DND-41 (cell line): ENCODE data around the gene ROS1.
"Not testable (repeated sequence)": the region's sequence is repeated elsewhere in the genome, so short reads cannot be mapped to it uniquely, and the experiment has no call there.

ENCODE experiments used
- ATAC-seq: fragments of 200-7000 bp; cut with Tn5 transposase; 3 replicates; pipeline ENCODE4 v1.9.1; 2021; ENCODE audit warnings: low read depth; ENCODE audit not compliant: insufficient read depth
- DNase-seq: peaks from one replicate; pipeline ENCODE4 v3.0.0-alpha.2; 2020
- H2AFZ ChIP-seq: 2 replicates; pipeline ENCODE4 v1.6.0; 2012; ENCODE audit warnings: low read depth, low read length
- H3K27ac ChIP-seq: 2 replicates; pipeline ENCODE4 v1.5.1; 2012; ENCODE audit warnings: low read length, inconsistent platforms
- H3K27me3 ChIP-seq: fragments of 200-600 bp; sonication (generic); 2 replicates; pipeline ENCODE4 v1.6.0; 2012; ENCODE audit warnings: low read length, mild to moderate bottlenecking, inconsistent platforms; ENCODE audit not compliant: insufficient read depth, poor library complexity
- H3K36me3 ChIP-seq: 2 replicates; pipeline ENCODE4 v1.5.1; 2012; ENCODE audit warnings: low read length, inconsistent platforms; ENCODE audit not compliant: insufficient read depth
- H3K4me1 ChIP-seq: 2 replicates; pipeline ENCODE4 v1.5.1; 2012; ENCODE audit warnings: mild to moderate bottlenecking, low read length; ENCODE audit not compliant: insufficient read depth
- H3K4me2 ChIP-seq: 2 replicates; pipeline ENCODE4 v1.6.0; 2012; ENCODE audit warnings: mild to moderate bottlenecking, moderate library complexity, low read length, inconsistent platforms; ENCODE audit not compliant: insufficient read depth
- H3K4me3 ChIP-seq, 2 experiments: fragments of 200-600 bp in 1 of 2; shearing (Covaris generic) in 1 of 2; 2 replicates each; pipeline ENCODE4 v1.5.1; 2012 to 2016; ENCODE audit warnings: inconsistent platforms in 2 of 2, low read length in 2 of 2, mild to moderate bottlenecking in 2 of 2, low read depth in 1 of 2, moderate library complexity in 1 of 2
- H3K79me2 ChIP-seq: 2 replicates; pipeline ENCODE4 v1.6.0; 2012; ENCODE audit warnings: low read length, inconsistent platforms; ENCODE audit not compliant: insufficient read depth
- H3K9ac ChIP-seq: 2 replicates; pipeline ENCODE4 v1.6.0; 2012; ENCODE audit warnings: low read depth, mild to moderate bottlenecking, inconsistent platforms, low read length, moderate library complexity
- H3K9me3 ChIP-seq: 2 replicates; pipeline ENCODE4 v1.5.1; 2012; ENCODE audit warnings: low read length, moderate library complexity, mild to moderate bottlenecking, inconsistent platforms; ENCODE audit not compliant: insufficient read depth, severe bottlenecking
- H4K20me1 ChIP-seq: 2 replicates; pipeline ENCODE4 v1.6.0; 2012; ENCODE audit warnings: low read length; ENCODE audit not compliant: insufficient read depth
- EZH2 ChIP-seq: IDR thresholded peaks from 3 replicates; pipeline ENCODE4 v1.6.1; 2012; ENCODE audit warnings: borderline replicate concordance, low read depth, mild to moderate bottlenecking, moderate library complexity, low read length, inconsistent platforms; ENCODE audit not compliant: severe bottlenecking
- TF ChIP-seq, protein P1 (sequence below): IDR thresholded peaks from 2 replicates; pipeline ENCODE4 v1.5.1; 2012; ENCODE audit warnings: borderline replicate concordance, low read length, moderate library complexity, mild to moderate bottlenecking; ENCODE audit not compliant: poor library complexity, severe bottlenecking; ENCODE audit errors: extremely low read depth

The ROS1 gene

GRCh38 chr6:117263353-117263927 lies 162.3 kb downstream of the ROS1 start:
- Histone ChIP-seq H3K4me3 (no peak overlapping the region), H3K36me3 (no peaks in the 10 kb centered on the region), H3K4me2 (no peak overlapping the region), H3K27me3 (peaks cover 6% of the 10 kb centered on the region), H2AFZ (no peak overlapping the region), H3K27ac (no peak overlapping the region), H3K9ac (no peak overlapping the region), H3K9me3 (no peaks in the 10 kb centered on the region), H3K79me2 (no peaks in the 10 kb centered on the region), H3K4me1 (no peaks in the 10 kb centered on the region), H4K20me1 (no peaks in the 10 kb centered on the region)
- DNase-seq (no peak), ATAC-seq (no peak)
- TF ChIP-seq EZH2: no peak
- TF ChIP-seq, protein P1, sequence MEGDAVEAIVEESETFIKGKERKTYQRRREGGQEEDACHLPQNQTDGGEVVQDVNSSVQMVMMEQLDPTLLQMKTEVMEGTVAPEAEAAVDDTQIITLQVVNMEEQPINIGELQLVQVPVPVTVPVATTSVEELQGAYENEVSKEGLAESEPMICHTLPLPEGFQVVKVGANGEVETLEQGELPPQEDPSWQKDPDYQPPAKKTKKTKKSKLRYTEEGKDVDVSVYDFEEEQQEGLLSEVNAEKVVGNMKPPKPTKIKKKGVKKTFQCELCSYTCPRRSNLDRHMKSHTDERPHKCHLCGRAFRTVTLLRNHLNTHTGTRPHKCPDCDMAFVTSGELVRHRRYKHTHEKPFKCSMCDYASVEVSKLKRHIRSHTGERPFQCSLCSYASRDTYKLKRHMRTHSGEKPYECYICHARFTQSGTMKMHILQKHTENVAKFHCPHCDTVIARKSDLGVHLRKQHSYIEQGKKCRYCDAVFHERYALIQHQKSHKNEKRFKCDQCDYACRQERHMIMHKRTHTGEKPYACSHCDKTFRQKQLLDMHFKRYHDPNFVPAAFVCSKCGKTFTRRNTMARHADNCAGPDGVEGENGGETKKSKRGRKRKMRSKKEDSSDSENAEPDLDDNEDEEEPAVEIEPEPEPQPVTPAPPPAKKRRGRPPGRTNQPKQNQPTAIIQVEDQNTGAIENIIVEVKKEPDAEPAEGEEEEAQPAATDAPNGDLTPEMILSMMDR: no peak

DNA sequence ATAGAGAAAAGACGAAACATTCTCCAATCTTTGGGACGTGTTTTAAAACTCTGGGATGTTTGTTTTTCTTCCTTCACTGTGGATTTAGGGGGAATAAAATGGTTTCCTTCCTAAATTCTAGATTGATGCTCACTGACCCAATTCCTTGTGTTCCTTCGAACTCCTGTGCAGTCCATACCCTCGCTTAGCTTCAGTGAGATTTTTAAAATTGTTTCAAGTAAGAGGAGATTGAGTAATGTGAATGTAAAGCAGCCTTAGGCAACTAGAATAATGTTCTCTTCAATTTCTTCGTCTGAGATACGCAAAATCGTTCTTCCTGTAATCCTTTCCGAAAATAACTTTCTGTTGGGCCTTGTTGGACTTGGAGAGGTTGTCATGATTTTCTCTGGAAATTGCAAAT lies 162.9 kb downstream of the ROS1 start:
- H3K27ac ChIP-seq: no peak overlapping the region
- peaks cover 6% of the 10 kb centered on the region for H3K27me3 ChIP-seq
- no peak overlapping the region for H3K4me3 ChIP-seq
- TF ChIP-seq EZH2: no peak
- TF ChIP-seq, protein P1: no peak
- ATAC-seq: no peak
- no peaks in the 10 kb centered on the region for H3K9me3 ChIP-seq
- H4K20me1 ChIP-seq: no peaks in the 10 kb centered on the region
- H3K4me2 ChIP-seq: no peak overlapping the region
- H3K79me2 ChIP-seq: no peaks in the 10 kb centered on the region
- H2AFZ ChIP-seq: no peak overlapping the region
- no peak overlapping the region for H3K9ac ChIP-seq
- DNase-seq: no peak
- no peaks in the 10 kb centered on the region for H3K4me1 ChIP-seq
- H3K36me3 ChIP-seq: no peaks in the 10 kb centered on the region

GRCh38 chr6:117253785-117254184 lies 172.0 kb downstream of the ROS1 start:
- ATAC-seq (no peak), DNase-seq (no peak)
- H3K9me3 ChIP-seq: no peaks in the 10 kb centered on the region
- no peaks in the 10 kb centered on the region for H4K20me1 ChIP-seq
- no peak overlapping the region for H3K4me3 ChIP-seq
- H3K4me2 ChIP-seq: no peak overlapping the region
- H3K4me1 ChIP-seq: no peaks in the 10 kb centered on the region
- no peaks in the 10 kb centered on the region for H3K27me3 ChIP-seq
- no peak overlapping the region for H3K9ac ChIP-seq
- no peaks in the 10 kb centered on the region for H3K79me2 ChIP-seq
- TF ChIP-seq EZH2: no peak
- TF ChIP-seq, protein P1: no peak
- H3K27ac ChIP-seq: no peak overlapping the region
- H2AFZ ChIP-seq: no peak overlapping the region
- no peaks in the 10 kb centered on the region for H3K36me3 ChIP-seq

- H3K27ac ChIP-seq, H3K36me3 ChIP-seq, H3K4me1 ChIP-seq, H3K9ac ChIP-seq, H4K20me1 ChIP-seq, H2AFZ ChIP-seq, H3K9me3 ChIP-seq, H3K4me3 ChIP-seq, DNase-seq, ATAC-seq, H3K27me3 ChIP-seq, H3K79me2 ChIP-seq, H3K4me2 ChIP-seq: not testable (repeated sequence)
These were observed 180.8 kb downstream of the ROS1 start for GRCh38 chr6:117244979-117245378.

GRCh38 chr6:117244571-117244970 lies 181.2 kb downstream of the ROS1 start:
- H3K27me3 ChIP-seq, H3K4me2 ChIP-seq, H4K20me1 ChIP-seq, H3K4me1 ChIP-seq, H3K27ac ChIP-seq, H3K9me3 ChIP-seq, H3K36me3 ChIP-seq, H3K4me3 ChIP-seq, DNase-seq, H3K9ac ChIP-seq, H2AFZ ChIP-seq, ATAC-seq, H3K79me2 ChIP-seq: not testable (repeated sequence)
